HUES64 (cell line): ENCODE data around the gene RAB20.

ENCODE experiments used
- H3K27ac ChIP-seq: 2 replicates; pipeline ENCODE4 v1.7.0; 2013; ENCODE audit warnings: low read depth, low read length, inconsistent platforms
- H3K27me3 ChIP-seq: 2 replicates; pipeline ENCODE4 v1.6.1; 2013; ENCODE audit warnings: mild to moderate bottlenecking, low read length; ENCODE audit not compliant: insufficient read depth
- H3K36me3 ChIP-seq: 2 replicates; pipeline ENCODE4 v1.6.1; 2013; ENCODE audit warnings: mild to moderate bottlenecking, low read length; ENCODE audit not compliant: insufficient read depth
- H3K4me1 ChIP-seq: 2 replicates; pipeline ENCODE4 v1.6.1; 2013; ENCODE audit warnings: mild to moderate bottlenecking, low read length, moderate library complexity; ENCODE audit not compliant: insufficient read depth
- H3K4me3 ChIP-seq: 2 replicates; pipeline ENCODE4 v1.5.1; 2013; ENCODE audit warnings: mild to moderate bottlenecking, low read length, moderate library complexity
- H3K9ac ChIP-seq: 2 replicates; pipeline ENCODE4 v1.6.1; 2013; ENCODE audit warnings: mild to moderate bottlenecking, low read depth, low read length
- H3K9me3 ChIP-seq: 2 replicates; pipeline ENCODE4 v1.6.1; 2013; ENCODE audit warnings: low read depth, low read length; ENCODE audit not compliant: insufficient read depth
- WGBS: fragments of 150-250, 120-280 bp; methylation state at CpG from one replicate; pipeline ENCODE4 v1.1.7; 2013; ENCODE audit warnings: missing lambda C conversion rate; 5-methylcytosine and 5-hydroxymethylcytosine counted together

Gene RAB20

DNA sequence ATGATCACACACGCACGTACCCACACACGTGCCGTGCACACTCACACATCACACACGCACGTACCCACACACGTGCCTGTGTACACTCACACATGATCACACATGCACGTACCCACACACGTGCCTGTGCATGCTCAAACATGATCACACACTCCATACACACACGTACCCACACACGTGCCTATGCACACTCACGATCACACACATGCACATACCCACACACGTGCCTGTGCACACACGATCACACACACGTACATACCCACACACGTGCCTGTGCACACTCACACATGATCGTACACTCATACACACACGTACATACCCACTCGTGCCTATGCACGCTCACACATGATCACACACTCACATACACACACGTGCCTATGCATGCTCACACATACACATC is 86.8 kb downstream of the RAB20 start:
- Histone ChIP-seq H3K9me3 (no peaks in the 10 kb centered on the region), H3K4me3 (no peak overlapping the region), H3K9ac (no peak overlapping the region), H3K27ac (no peak overlapping the region), H3K4me1 (no peaks in the 10 kb centered on the region), H3K27me3 (no peaks in the 10 kb centered on the region), H3K36me3 (peaks cover 77% of the 10 kb centered on the region)
- WGBS = 94% methylated on average over 21 of the region's 21 CpGs
